ENCODE data around the gene AHSP.
"Not testable (repeated sequence)": the region's sequence is repeated elsewhere in the genome, so short reads cannot be mapped to it uniquely, and the experiment has no call there.

The AHSP gene

DNA sequence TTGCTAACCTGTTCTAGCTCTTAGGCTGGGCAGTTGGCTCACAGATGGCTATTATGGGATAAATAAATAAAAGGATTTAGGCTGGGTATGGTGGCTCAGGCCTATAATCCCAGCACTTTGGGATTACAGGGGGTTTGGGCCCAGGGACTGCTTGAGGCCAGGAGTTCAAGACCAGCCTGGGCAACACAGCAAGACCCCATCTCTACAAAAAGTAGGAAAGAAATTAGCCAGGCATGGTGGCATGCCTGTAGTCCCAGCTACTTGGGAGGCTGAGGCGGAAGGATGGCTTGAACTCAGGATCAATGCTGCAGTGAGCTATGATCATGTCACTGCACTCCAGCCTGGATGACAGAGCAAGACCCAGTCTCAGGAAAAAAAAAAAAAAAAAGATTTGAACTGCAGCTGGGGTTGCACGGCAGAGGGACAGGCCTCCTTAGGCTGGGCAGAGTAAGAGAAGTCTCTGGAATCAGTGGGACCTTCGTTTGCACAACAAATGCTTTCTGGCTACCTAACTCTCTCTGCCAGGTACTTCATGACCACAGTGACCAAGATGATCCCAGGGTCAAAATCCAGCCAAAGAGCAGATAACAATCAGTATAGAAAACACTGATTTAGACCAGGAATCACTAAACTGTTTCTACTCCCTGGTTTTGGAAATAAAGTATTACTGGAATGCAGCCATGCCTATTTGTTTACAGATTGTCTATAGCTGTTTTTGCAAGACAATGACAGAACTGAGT, 26.3 kb upstream of the AHSP start:
- no peak for DNase-seq

DNA sequence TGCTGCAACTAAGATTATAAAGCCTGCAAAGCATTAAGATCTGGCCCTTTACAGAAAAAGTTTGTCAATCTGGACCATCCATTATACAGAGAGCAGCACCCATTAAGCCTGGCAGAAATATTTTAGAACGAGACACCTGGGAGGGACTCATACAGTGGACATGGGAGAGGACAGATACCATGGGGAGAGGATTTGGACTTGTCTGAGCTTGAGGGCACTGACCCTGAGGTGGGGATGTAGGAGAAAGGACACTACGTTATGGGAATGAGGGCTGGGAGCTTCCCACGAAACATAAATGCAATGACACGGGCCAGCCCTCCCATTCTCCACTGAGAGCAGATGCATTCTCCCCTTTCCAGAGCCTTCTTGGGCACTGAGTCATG, 25.7 kb upstream of the AHSP start:
- no peak for DNase-seq

DNA sequence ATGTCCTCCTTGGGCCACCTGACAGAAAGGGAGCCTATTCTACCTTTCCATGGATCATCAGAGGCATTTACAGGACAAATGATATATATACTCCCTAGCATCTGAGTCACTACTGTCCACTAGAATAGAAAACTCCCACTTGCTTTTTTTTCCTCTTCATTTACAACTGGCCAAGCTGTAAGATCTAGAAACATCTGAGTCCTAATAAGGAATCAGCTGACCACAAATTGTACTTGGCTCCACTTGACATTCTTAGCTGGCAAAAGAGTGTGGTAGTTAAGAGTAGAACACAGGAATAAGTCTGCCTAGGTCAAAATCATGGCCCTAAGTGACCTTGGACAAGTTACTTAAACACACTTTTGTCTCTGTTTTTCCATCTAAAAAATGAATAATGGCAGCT, 24.7 kb upstream of the AHSP start:
- no peak for DNase-seq

DNA sequence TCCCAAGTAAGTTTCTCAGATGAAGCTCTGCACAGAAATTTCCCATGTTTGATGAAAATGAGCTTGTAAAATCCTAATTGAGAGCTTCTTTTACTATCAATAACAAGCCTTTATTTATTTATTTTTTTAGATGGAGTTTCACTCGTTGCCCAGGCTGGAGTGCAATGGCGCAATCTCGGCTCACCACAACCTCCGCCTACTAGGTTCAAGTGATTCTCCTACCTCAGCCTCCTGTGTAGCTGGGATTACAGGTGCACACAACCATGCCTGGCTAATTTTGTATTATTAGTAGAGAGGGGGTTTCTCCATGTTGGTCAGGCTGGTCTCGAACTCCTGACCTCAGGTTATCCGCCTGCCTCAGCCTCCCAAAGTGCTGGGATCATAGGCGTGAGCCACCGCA, 24.1 kb upstream of the AHSP start:
- DNase-seq = not testable (repeated sequence)

DNA sequence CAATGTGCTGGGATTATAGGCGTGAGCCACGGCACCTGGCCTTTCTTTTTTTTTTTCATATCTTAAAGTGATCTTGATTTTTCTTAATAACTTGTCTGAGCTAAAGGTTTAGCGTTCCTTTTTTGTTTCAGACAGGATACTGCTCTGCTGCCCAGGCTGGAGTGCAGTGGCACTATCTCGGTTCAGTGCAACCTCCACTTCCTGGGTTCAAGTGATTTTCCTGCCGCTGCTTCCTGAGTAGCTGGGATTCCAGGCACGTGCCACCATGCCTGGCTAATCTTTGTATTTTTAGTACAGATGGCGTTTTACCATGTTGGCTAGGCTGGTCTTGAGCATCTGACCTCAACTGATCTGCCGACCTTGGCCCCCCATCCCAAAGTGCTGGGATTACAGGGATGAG, 23.5 kb upstream of the AHSP start:
- DNase-seq = no peak

DNA sequence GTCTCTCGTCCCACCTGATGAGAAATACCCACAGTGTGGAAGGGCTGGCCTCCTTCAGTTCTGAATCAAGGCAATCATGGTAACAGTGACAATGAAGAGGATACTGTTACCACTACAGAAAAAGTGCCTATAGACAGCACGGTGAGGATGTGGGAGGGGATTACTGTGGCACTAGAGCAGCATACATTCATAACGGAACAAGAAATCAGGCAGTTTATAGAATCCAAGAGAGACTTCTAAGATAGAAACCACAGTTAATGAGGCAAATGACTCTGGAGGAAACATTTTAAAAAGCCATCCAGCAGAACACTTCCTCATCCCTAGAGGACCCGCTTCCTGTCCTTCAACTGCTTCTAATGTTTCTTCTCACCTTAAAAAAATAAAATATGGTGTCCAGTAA, 22.2 kb upstream of the AHSP start:
- DNase-seq = no peak

DNA sequence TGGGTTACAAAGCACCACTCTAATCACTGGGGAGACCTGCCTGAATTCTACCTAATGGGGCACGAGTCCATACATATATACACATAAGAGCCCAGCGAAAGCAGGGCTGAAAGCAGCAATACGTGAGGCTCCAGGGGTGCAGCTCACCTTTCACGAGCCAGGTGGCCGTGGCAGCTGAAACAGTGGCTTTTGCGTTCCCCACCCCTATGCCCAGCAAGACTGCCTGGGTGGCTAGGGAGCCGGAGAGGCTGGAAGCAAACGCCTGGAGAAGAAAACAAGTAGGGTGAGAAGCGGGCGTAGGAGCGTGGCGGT, 20.1 kb upstream of the AHSP start:
- DNase-seq = no peak

DNA sequence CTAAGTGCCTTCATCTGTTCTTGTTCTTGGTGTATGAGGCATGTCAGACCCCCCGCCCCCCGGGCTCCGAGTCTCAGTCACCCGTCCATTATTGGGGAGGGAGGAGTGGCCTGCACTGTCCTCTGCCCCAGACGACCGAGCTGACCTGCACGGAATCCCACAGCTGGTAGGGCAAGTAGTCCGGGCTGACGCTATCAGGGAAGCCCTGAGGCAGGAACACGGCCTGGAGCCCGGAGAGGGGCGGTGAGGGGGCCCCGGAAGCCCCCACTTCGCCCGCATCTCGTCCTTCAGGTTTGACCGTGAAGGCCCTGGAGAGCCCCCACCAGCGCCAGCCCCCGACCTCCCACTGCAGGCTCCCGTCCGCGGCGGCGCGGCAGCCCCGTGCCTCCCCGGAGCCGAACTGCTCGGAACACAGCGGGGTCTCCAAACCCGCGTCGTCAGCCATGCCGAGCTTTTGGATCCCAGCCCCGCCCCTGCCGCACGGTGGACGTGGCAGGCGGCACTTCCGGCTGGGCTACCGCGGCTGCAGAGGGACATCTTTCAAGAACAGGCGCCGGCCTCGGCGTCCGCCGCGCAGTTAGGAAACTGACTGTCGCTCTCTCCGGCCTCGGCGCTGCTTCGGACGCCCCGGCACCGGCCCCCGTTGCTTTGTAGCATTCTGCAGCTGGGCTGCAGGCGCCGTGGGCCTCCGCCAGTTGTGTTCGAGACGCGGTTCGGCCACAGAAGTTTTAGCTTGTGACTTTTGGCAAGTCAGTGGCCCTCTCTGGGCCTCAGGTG, 19.6 kb upstream of the AHSP start, which contains the start of gene RUSF1:
RUSF1 (minus strand) TSS at position 463 of the 777 bp plus-strand sequence; CDS start at position 445, 18 bp downstream.
- DNase-seq = peak; percentile 80

DNA sequence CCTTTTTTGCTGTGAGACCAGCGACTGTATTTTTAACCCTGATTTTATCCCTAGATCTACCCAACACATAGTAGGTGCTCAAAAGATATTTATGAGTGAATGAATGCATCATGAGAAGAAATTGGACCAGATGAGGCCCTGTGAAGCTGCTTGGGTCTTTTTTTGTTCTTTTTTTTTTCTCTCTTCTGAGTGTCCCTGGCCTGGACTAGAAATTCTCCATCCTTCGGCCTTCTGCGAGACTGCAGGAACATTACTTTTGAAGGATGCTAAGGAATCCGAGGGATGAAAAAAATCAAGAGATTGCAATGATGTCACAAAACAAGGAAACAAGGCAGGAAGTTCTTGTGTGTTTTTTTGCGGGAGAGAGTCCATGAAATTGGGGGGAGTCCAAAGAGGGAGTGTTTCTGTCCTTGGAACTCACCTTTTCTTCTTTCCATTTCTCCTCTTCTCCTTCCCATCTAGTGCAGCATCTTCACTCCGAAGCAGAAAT, 18.9 kb upstream of the AHSP start:
- DNase-seq = no peak

DNA sequence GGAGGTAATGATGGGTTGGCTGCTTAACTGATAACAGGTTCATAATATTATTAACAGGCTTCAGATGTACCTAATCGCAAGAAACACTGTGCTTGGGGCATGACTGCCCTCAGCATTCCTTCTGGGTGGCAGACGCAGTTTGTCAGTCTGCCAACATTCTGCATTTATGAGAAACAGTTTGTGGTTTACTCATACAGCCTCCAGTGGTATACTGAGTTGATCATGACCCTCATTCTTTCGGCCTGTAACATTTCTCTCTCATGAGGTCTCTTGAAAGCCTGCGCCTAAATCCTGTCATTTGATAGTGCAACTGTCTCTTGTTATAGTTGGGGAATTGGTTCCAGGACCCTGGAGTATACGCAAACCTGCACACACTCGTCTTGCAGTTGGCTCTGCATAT, 14.6 kb upstream of the AHSP start:
- no peak for DNase-seq

DNA sequence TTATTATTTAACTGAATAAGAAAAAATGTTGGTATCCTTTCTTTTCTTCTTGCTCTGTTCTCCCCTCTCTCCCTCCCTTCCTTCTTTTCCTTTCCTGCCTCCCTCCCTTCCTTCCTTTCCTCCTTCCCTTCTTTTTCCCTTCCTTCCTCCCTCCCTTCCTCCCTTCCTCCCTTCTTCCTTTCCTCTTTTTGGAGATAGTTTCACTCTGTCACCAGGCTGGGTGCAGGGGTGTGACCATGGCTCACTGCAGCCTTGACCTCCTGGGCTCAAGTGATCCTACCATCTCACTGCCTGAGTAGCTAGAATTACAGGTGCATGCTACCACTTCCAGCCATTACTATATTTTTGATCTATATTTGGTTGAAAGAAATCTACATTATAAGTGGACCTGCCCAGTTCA, 13.8 kb upstream of the AHSP start:
- no peak for DNase-seq

DNA sequence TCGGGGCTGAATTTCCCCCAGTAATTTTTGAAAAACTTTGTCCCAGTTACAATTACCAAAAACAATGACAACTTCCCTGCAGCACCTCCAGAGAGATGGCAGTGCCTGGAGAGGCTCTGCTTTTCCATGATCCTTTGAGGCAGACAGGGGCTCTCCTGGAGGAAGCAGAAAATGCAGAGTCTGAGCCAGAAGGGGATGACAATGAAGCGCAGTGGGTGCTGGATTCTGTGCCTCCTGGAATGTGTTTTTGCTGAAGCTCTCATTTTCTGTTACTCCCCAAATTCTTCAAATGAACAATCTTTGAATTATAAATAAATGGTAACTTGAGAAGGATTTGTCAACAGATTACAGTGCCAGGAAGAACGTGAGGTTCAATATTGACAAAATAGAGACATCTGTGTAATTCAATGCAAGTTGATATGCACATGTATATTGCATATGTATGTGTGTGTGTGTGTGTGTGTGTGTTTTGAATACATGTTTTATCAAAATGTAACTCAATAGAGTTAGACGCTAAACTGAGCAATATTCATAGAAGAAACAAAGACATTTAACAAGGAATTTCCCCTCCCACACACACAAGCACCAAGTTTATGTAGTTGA, 9.8 kb upstream of the AHSP start:
- no peak for DNase-seq

DNA sequence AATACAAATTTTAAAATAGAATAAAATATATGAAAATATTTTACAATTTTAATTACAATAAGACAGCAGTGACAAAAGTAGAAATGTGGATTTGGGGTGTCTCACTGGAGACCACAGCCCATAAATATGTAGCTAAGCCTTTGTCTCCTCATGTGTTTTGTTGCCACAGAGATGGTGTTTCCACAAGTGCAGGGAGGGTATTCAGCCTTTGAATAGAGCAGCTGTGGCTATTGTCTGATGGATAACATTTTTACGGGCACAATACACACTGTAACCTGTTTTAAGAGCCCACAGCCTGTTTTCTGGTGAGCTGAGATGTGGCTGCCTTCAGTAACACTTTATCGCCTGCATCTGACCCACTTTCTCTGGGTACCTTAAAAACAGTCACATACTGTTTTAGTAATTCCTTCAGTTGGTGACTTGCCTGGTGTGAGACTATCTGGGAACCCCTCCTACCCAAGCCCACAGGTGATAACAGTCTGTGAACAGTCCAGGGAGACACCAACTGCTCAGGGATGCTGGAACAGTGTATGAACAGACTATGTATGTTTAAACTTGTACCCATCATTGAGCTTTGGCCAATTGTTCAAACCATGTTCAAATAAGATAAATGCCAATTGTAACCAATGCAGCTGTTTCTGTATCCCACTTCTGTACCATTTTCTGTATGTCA, 7.8 kb upstream of the AHSP start:
- DNase-seq = peak; percentile 18

DNA sequence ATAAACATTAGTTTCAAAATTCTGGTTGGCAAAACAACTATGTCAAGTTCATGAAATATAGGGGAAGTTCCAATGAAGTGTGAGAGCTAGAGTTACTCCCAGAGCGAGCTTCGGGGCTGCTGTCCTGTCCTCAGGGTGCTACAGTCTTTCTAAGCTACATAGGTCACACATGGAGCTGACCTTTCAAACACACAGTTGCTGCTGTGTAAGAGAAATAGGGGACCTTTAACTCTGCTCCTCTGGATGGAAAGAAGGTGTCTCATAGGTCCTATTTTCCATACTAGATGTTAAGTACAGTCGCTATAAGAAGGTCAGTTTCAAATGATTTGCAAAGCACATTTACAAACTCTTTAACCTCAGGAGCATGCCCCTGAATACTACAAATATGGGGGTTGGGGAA, 6.3 kb upstream of the AHSP start:
- no peak for DNase-seq

DNA sequence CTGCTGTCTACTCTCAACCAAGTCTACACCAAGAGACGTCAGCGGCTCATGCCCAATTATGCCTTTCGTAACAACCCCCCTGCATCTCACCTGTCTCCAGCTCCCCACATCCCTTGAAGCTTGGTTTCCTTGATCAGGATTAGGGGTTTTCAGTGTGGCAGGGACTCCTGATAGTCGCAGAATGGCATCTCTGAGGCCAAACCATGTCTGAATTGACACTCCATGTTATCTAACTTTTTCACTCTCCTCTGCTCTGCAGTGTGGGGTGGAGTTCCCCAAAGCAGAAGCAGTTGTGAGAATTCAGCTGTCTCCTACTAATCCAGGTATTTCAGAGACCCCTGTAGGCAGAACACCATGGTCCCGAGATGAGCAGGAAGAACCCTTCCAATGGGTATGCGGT, 5.6 kb upstream of the AHSP start:
- no peak for DNase-seq

DNA sequence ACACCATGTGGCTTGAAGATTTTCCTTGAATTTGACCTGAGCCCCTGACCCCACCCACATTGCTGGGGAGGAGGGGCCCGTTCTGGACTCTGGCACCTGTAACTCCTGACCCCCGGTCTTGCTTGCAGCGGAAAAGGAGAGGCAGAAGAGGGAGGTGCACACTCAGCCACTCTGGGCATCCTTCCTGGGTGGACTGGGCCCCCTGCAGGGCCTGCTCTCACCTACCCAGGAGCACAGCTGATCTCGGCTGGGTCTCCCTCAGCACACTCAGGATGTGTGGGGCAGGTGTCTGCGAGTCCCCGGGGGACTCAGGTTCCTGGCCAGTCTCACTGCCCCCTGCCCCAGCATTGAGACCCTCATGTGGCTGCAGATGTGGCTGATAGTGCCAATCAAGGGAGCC, 3.9 kb upstream of the AHSP start:
- not testable (repeated sequence) for DNase-seq

DNA sequence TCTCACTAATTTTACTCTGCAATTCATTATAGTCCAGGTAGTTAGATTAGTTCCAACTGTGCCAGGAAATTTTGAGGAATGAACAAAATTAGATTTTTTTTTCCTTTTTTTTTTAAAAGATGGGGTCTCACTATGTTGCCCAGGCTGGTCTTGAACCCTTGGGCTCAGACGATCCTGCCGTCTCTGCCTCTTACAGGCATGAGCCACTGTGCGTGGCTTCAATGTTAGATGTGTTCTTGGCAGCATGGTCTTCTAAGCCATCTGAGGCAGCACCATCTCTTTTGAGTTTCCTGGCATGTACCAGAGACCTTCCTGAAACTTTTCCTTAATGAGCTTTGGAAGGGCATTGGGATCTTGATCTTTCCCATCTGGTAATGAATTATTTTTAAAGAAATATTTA, 2.6 kb upstream of the AHSP start:
- no peak for DNase-seq

DNA sequence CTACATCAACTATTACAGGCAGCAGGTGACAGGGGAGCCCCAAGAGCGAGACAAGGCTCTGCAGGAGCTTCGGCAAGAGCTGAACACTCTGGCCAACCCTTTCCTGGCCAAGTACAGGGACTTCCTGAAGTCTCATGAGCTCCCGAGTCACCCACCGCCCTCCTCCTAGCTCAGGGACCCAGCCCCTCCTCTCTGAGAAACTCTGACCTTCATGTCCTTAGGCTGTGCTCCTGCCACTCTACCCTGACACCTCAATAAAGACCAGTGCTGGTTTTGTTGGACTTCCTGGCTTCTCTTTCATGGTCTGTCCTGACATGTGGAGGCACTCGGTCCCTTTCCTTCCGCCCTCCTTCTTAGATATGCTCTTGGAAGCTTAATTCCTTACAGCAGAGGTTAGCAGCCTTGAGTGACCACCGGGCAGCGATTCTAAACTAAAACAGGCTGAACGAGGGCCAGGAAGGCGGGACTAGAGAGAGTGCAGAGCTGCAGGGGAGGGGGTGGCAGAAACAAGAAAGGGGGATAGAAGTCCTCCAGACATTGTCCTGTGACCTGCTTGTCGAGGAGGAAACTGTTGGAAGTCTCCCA, 915 bp downstream of the AHSP start:
- no peak for DNase-seq

DNA sequence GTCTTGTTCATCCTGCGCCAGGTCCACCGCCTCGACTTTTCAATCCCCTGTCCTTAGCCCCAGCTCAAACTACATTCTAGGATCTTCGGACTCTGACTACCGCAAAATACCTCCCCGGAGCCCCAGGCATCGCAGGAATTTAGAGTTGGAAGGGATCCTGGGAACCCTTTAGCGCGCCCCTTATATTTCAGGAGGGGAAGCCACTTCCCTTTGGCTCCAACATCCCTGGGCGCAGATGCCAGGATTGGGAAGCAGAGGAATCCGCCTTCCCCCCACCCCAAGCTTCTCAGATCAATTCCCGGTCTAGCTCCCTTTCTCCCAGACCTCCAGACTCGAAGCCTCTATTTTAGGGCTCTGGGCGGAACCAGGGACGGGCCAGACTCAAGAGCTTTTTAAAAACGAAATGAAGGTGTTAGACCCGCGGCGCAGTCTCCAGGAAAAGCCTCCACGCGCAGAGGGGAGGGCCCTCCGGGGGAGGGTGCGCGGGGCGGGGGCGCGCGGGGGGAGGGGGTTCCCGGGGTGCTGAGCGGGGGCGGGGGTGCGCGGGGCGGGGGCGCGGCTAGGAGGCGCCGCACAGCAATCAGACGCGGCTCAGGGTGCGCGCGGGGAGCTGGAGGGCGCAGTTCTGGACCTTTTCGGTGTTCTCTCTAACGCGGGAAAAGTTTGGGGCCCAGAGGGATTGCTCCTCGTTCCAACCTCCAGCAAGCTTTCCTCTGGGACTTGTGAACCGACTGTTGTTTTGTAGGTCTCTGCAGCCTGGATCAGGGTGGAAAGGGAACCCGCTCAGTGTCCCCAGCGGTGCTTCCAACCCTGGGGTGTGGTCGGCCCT, 1.6 kb downstream of the AHSP start:
- no peak for DNase-seq

DNA sequence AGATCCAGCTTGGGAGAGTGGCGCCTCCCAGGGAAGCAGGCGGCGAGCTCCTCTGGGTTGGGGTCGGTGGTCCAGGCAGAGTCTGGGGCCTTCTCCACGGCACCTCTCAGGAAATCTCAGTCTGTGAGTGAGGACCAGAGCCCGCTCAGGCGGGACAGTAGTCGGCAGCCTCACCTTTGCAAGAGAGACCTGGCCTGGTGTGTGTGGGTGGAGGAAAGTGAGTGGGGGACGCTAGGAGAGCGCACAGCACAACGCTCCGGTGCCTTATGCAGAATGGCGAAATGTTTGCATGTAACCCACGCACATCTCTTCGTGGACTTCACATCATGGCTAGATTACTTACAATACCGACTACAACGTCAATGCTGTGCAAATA, 2.2 kb downstream of the AHSP start:
- DNase-seq = no peak

DNA sequence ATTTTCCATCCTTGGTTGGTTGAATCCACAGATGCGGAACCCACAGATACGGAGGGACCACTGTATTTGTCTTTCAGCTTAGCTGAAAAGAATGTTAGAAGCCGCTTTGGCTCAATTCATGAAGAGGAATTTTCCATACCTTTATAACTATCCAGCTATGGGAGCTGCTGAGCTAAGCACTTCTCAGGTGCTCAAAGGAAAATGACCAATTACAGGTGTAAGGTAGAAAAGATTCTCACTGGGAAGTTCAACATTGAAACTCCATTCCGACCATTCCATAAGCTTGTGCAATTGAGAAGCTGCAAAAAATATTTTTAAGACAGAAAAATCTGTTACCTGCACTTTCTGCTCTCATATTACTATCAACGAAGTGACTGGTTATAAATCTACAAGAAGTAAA, 2.7 kb downstream of the AHSP start:
- no peak for DNase-seq

DNA sequence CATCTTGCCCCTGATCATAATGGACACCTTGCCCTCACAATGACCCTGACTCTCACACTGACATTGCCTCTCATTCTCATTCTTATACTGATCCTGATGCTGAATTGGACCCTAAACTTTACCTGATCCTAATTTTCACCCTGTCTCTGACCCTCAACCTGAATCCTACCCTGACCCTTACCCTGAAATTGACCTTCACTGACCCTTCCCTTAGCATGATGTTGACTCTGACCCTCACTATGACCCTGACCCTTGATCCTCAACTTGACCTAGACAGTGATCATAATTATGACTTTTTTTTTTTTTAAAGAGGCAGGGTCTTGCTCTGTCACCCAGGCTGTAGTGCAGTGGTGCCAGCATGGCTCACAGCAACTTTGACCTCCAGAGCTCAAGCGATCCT, 3.4 kb downstream of the AHSP start:
- DNase-seq = no peak
